ENCODE measurements around the gene PPARD.

PPARD gene

DNA sequence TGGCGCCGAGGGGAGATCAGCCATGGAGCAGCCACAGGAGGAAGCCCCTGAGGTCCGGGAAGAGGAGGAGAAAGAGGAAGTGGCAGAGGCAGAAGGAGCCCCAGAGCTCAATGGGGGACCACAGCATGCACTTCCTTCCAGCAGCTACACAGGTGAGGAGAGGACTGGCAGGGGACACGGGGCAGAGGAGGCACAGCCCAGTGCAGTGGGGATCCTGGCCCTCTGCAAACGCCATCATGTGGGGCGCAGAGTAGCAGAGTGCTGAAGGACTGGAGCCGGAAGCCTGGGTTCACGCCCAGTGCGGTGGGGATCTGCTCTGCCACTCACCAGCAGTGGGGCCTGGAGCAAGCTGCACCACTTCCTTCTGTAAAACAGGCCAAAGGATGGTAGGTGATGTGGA lies 68.7 kb downstream of the PPARD start:
- CTCF ChIA-PET, result no interaction called here
- DNase-seq (ENCODE audit: extremely low spot score), result no peak
- TF ChIP-seq SUZ12 (IDR thresholded peaks at IDR 0.05) (no peak), PKNOX1 (IDR thresholded peaks at IDR 0.05) (no peak), HDGF (IDR thresholded peaks at IDR 0.05; ENCODE audit: borderline replicate concordance) (no peak)
- POLR2A ChIA-PET, result no interaction called here

GRCh38 chr6:35412102-35412501 lies 69.7 kb downstream of the PPARD start:
- POLR2A ChIA-PET, result no interaction called here
- CTCF ChIA-PET, result no interaction called here
- no peak for DNase-seq (ENCODE audit: extremely low spot score)
- TF ChIP-seq LEF1 (IDR thresholded peaks at IDR 0.05; ENCODE audit: borderline replicate concordance) (no peak), NFRKB (IDR thresholded peaks at IDR 0.05) (no peak), ELF4 (IDR thresholded peaks at IDR 0.05) (no peak)

GRCh38 chr6:35413911-35414310 lies 71.6 kb downstream of the PPARD start:
- ChIA-PET CTCF (no interaction called here), POLR2A (no interaction called here)

DNA sequence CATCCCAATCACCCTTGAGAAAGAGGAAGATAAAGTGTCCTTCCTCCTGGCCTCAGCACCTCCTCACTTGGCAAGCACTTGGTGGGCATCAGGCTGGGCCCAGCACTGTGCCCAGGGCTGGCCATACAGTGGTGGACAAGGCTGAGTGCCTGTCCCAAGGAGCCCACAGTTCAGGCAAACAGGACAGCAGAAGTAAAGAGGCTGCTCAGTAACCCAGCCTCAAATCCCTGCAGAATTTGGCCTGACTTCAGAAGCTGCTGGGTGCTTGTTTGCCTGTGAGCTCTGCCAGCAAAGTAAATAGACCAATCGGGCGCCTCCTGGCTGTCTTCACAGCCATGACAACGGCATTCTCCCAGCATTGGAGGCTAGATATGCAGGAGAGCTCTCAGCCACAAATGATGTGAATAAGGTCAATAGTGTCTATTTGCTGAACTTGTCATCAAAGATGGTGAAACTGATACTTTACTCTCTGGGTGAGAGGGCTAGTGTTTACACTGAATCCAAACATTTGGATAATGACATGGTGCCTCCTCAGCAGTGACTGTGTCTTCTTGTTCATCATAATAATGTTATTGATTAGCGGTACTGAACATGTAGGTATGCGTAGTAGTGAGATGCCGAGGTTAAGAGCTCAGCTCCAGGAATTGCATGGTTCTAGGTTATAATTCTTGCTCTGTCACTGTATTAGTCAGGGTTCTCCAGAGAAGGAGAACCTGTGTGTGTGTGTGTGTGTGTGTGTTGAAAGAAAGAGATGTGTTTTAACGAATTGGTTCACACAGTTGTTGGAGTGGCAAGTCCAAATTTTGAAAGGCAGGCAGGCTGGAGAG lies 72.9 kb downstream of the PPARD start:
- TF ChIP-seq CTBP1 (IDR thresholded peaks at IDR 0.05; ENCODE audit: borderline replicate concordance), result no peak
- TF ChIP-seq NFRKB (IDR thresholded peaks at IDR 0.05), result no peak
- TF ChIP-seq ZNF384 (IDR thresholded peaks at IDR 0.05), result no peak
- CTCF ChIA-PET, result interaction anchor here (0.7 to 1.1 kb wide), 4 partner anchors 9 to 74 kb away, joined by 3 to 5 read pairs (median 4); no protein-coding TSS in a partner anchor
- POLR2A ChIA-PET, result interaction anchor here (1.1 kb wide), 1 partner anchor 37 kb away, joined by 4 read pairs; the partner anchor contains the start of gene FANCE
- peak; percentile 63 for DNase-seq (ENCODE audit: extremely low spot score)

More at GRCh38 chr6:35413911-35414310, 71.6 kb downstream of the PPARD start:
- TF ChIP-seq NFRKB (IDR thresholded peaks at IDR 0.05) (no peak), SP1 (IDR thresholded peaks at IDR 0.05) (no peak), SUZ12 (IDR thresholded peaks at IDR 0.05) (no peak), ARNT (IDR thresholded peaks at IDR 0.05) (no peak), ELF4 (IDR thresholded peaks at IDR 0.05) (no peak), PKNOX1 (IDR thresholded peaks at IDR 0.05) (no peak), ZNF384 (IDR thresholded peaks at IDR 0.05) (no peak), BHLHE40 (IDR thresholded peaks at IDR 0.05; ENCODE audit: borderline replicate concordance) (no peak), FOXA1 (IDR thresholded peaks at IDR 0.05) (no peak), FOXM1 (IDR thresholded peaks at IDR 0.05; ENCODE audit: borderline replicate concordance) (no peak), TARDBP (IDR thresholded peaks at IDR 0.05) (no peak), LEF1 (IDR thresholded peaks at IDR 0.05; ENCODE audit: borderline replicate concordance) (no peak), HDGF (IDR thresholded peaks at IDR 0.05; ENCODE audit: borderline replicate concordance) (no peak), CTBP1 (IDR thresholded peaks at IDR 0.05; ENCODE audit: borderline replicate concordance) (no peak), L3MBTL2 (conservative IDR thresholded peaks at IDR 0.05) (no peak), FOXK2 (IDR thresholded peaks at IDR 0.05) (no peak)
- no peak for DNase-seq (ENCODE audit: extremely low spot score)

DNA sequence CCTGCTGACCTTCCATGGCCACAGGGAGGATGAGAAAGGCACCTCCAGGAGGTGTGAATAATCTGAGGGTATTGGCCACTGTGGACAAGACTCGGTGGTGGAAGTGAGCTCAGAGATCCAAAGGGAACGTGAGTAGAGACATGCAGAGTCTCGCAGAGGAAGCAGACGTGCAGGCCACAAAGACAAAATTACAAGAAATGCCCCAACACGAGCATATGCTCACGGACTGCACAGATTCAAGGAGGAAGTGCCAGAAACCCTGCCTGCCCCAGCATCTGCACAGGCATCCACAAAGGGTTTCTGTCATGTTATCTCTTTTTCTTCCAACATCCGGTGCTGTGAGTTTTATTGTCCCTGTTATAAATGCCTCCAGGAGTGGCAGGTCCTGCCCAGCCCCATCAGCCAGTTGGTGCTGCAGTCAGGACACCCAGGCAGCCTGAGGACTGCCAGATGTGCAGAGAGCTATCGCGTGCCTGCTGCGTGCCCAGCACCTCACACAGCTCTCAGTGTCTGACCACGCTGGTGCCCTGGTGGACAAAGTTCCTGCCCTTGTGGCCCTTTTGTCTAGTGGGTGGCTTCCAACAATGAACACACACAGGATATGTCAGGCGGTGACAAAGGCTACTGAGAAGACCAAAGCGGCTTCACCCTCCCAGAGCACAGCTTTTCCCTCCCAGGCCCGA lies 75.8 kb downstream of the PPARD start:
- TF ChIP-seq BHLHE40 (IDR thresholded peaks at IDR 0.05; ENCODE audit: borderline replicate concordance) (no peak), NFRKB (IDR thresholded peaks at IDR 0.05) (no peak), FOXK2 (IDR thresholded peaks at IDR 0.05) (no peak), CTBP1 (IDR thresholded peaks at IDR 0.05; ENCODE audit: borderline replicate concordance) (no peak), LEF1 (IDR thresholded peaks at IDR 0.05; ENCODE audit: borderline replicate concordance) (no peak), SUZ12 (IDR thresholded peaks at IDR 0.05) (no peak), TARDBP (IDR thresholded peaks at IDR 0.05) (no peak), SP1 (IDR thresholded peaks at IDR 0.05) (no peak), FOXM1 (IDR thresholded peaks at IDR 0.05; ENCODE audit: borderline replicate concordance) (no peak), ZNF384 (IDR thresholded peaks at IDR 0.05) (no peak), HDGF (IDR thresholded peaks at IDR 0.05; ENCODE audit: borderline replicate concordance) (no peak), ELF4 (IDR thresholded peaks at IDR 0.05) (no peak), L3MBTL2 (conservative IDR thresholded peaks at IDR 0.05) (no peak), PKNOX1 (IDR thresholded peaks at IDR 0.05) (no peak), FOXA1 (IDR thresholded peaks at IDR 0.05) (no peak), ARNT (IDR thresholded peaks at IDR 0.05) (no peak)
- POLR2A ChIA-PET, result no interaction called here
- no peak for DNase-seq (ENCODE audit: extremely low spot score)
- CTCF ChIA-PET, result interaction anchor here (1.5 kb wide), 1 partner anchor 122 kb away, joined by 3 read pairs; no protein-coding TSS in a partner anchor

DNA sequence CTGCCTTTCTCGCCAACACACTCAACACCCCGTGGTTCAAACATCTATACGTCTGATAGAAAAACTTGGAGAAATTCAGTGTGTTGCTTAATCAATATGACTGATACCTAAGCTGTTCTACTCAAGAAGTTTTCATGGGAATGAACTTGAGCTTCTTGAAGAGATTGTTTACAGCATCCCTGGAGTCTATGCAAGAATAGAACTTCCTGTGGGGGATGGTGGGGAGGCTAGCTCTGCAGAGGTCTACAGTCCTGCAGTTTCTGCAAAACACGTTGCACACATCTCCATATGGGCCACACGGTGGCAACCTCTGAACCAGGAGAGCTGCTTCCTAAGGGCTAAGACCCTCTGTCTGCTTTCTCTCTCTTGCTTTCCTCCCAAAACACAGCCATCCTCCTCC lies 77.1 kb downstream of the PPARD start:
- DNase-seq (ENCODE audit: extremely low spot score), result peak; percentile 34
- ChIA-PET CTCF (interaction anchor here (0.6 to 1.5 kb wide), 5 partner anchors 13 to 123 kb away, joined by 3 read pairs; no protein-coding TSS in a partner anchor), POLR2A (interaction anchor here (0.8 kb wide), 1 partner anchor 49 kb away, joined by 4 read pairs; the partner anchor contains the start of gene RPL10A)
- TF ChIP-seq HDGF (IDR thresholded peaks at IDR 0.05; ENCODE audit: borderline replicate concordance) (no peak), SUZ12 (IDR thresholded peaks at IDR 0.05) (no peak), PKNOX1 (IDR thresholded peaks at IDR 0.05) (no peak), CTBP1 (IDR thresholded peaks at IDR 0.05; ENCODE audit: borderline replicate concordance) (no peak), ARNT (IDR thresholded peaks at IDR 0.05) (no peak), FOXM1 (IDR thresholded peaks at IDR 0.05; ENCODE audit: borderline replicate concordance) (no peak), ELF4 (IDR thresholded peaks at IDR 0.05) (no peak), SP1 (IDR thresholded peaks at IDR 0.05) (no peak), FOXK2 (IDR thresholded peaks at IDR 0.05) (no peak), L3MBTL2 (conservative IDR thresholded peaks at IDR 0.05) (no peak), LEF1 (IDR thresholded peaks at IDR 0.05; ENCODE audit: borderline replicate concordance) (no peak), NFRKB (IDR thresholded peaks at IDR 0.05) (no peak), TARDBP (IDR thresholded peaks at IDR 0.05) (no peak), BHLHE40 (IDR thresholded peaks at IDR 0.05; ENCODE audit: borderline replicate concordance) (no peak), FOXA1 (IDR thresholded peaks at IDR 0.05) (no peak), ZNF384 (IDR thresholded peaks at IDR 0.05) (no peak)
